Measurements from ENCODE around the gene PCDHGA7. TPM values are rescaled to one million over a fixed set of nuclear protein-coding genes. Genes with fewer than 3 reads are reported as not detected.

The PCDHGA7 gene
- total and polyA plus RNA-seq, 2 donors (not counting 3 experiments of a cell fraction or from before 2014, with no cell fraction given), result 0.84 to 1.8 TPM

- Histone ChIP-seq H4K20me1 (replicated peaks; ENCODE audit: control insufficient read depth, extremely low read depth, insufficient read depth, low read length) (no peaks in the 10 kb centered on the region), H2AFZ (ENCODE audit: low read depth, low read length) (no peak overlapping the region), H3K9me1 (replicated peaks; ENCODE audit: control insufficient read depth, extremely low read depth, insufficient read depth, low read length) (no peaks in the 10 kb centered on the region), H3K4me1 (ENCODE audit: control insufficient read depth, extremely low read depth, insufficient read depth, low read length) (peaks cover 17% of the 10 kb centered on the region), H3K4me2 (ENCODE audit: insufficient read depth, low read length) (no peak overlapping the region), H3K36me3 (ENCODE audit: control insufficient read depth in 2 of 2, extremely low read depth in 1 of 2, insufficient read depth in 2 of 2, low read length in 2 of 2) (no peaks in the 10 kb centered on the region), H3K79me2 (ENCODE audit: control insufficient read depth, insufficient read depth, low read length) (no peaks in the 10 kb centered on the region), H3K27ac (ENCODE audit: insufficient read depth, low read depth, low read length) (no peak overlapping the region), H3K9me3 (replicated peaks; ENCODE audit: control insufficient read depth, insufficient read depth, low read length) (no peaks in the 10 kb centered on the region), H3K27me3 (ENCODE audit: control insufficient read depth in 2 of 2, insufficient read depth in 2 of 2, low read length in 2 of 2) (peaks cover 15 to 20% of the 10 kb centered on the region in 2 experiments), H3K4me3 (replicated peaks in 1 of 3; ENCODE audit: insufficient read depth in 1 of 3, low read depth in 1 of 3, low read length in 3 of 3) (no peak overlapping the region), H3K9ac (replicated peaks; ENCODE audit: extremely low read depth, insufficient read depth, low read length) (no peak overlapping the region)
- ChIA-PET CTCF (interaction anchor here (1.0 to 6.8 kb wide), 3 partner anchors 13 to 77 kb away, joined by 3 to 158 read pairs (median 4); partner anchors contain the start of genes PCDHGA11 and PCDHGC3), POLR2A (no interaction called here)
- intact Hi-C loops (cut with micrococcal nuclease), result no loop called here
- FAIRE-seq (no peak), DNase-seq (ENCODE audit: low read depth, low spot score) (no peak)
- TF ChIP-seq EZH2 (IDR thresholded peaks at IDR 0.05; ENCODE audit: borderline replicate concordance, low read depth, low read length, severe bottlenecking) (no peak), POLR2AphosphoS5 (IDR thresholded peaks at IDR 0.05; ENCODE audit: insufficient read depth, low read depth, low read length) (no peak)
- dilution Hi-C loops (cut with MboI; ENCODE audit: extremely low pct_ligation_motif_present, low sequenced_read_pairs), result no loop called here
- no TSS peak for BruUV-seq (replicated peaks)
Observed at GRCh38 chr5:141434006-141434405, 51.5 kb downstream of the PCDHGA7 start.

Other genes starting within 250 kb of the PCDHGA7 start
Only the 30 nearest of the 36 such genes appear.
- gene PCDHB9, start 195.6 kb upstream of the PCDHGA7 start, total RNA-seq, result 0.16 and 0.20 TPM in 2 replicates
- 0.14 and 0.29 TPM in 2 replicates for gene PCDHB9, start 195.6 kb upstream of the PCDHGA7 start, polyA plus RNA-seq
- 0.62 and 0.81 TPM in 2 replicates for gene PCDHB10, start 190.4 kb upstream of the PCDHGA7 start, total RNA-seq
- 0.51 and 0.68 TPM in 2 replicates for gene PCDHB10, start 190.4 kb upstream of the PCDHGA7 start, polyA plus RNA-seq
- gene PCDHB11, start 183.1 kb upstream of the PCDHGA7 start, total RNA-seq, result 0.16 and 0.18 TPM in 2 replicates
- 0.11 and 0.13 TPM in 2 replicates for gene PCDHB11, start 183.1 kb upstream of the PCDHGA7 start, polyA plus RNA-seq
- gene PCDHB12, start 174.0 kb upstream of the PCDHGA7 start, total RNA-seq, result 0.18 and 0.20 TPM in 2 replicates
- 0.36 and 0.41 TPM in 2 replicates for gene PCDHB12, start 174.0 kb upstream of the PCDHGA7 start, polyA plus RNA-seq
- 0.65 and 0.77 TPM in 2 replicates for gene PCDHB13, start 168.8 kb upstream of the PCDHGA7 start, total RNA-seq
- gene PCDHB13, start 168.8 kb upstream of the PCDHGA7 start, polyA plus RNA-seq, result 0.57 and 0.64 TPM in 2 replicates
- 0.55 and 1.0 TPM in 2 replicates for gene PCDHB14, start 159.4 kb upstream of the PCDHGA7 start, total RNA-seq
- gene PCDHB14, start 159.4 kb upstream of the PCDHGA7 start, polyA plus RNA-seq, result 0.72 and 0.73 TPM in 2 replicates
- 0.55 and 0.69 TPM in 2 replicates for gene PCDHB15, start 137.3 kb upstream of the PCDHGA7 start, total RNA-seq
- 0.51 and 0.55 TPM in 2 replicates for gene PCDHB15, start 137.3 kb upstream of the PCDHGA7 start, polyA plus RNA-seq
- 0.39 and 0.46 TPM in 2 replicates for gene SLC25A2, start 78.7 kb upstream of the PCDHGA7 start, total RNA-seq
- gene SLC25A2, start 78.7 kb upstream of the PCDHGA7 start, polyA plus RNA-seq, result not detected in 2 replicates
- gene TAF7, start 62.0 kb upstream of the PCDHGA7 start, total RNA-seq, result 55.0 and 62.0 TPM in 2 replicates
- gene TAF7, start 62.0 kb upstream of the PCDHGA7 start, polyA plus RNA-seq, result 14.2 and 21.8 TPM in 2 replicates
- 0.22 and 0.30 TPM in 2 replicates for gene PCDHGA1, start 52.2 kb upstream of the PCDHGA7 start, total RNA-seq
- gene PCDHGA1, start 52.2 kb upstream of the PCDHGA7 start, polyA plus RNA-seq, result 0.44 and 0.45 TPM in 2 replicates
- 0.58 and 1.2 TPM in 2 replicates for gene PCDHGA2, start 44.0 kb upstream of the PCDHGA7 start, total RNA-seq
- gene PCDHGA2, start 44.0 kb upstream of the PCDHGA7 start, polyA plus RNA-seq, result 1.9 and 2.0 TPM in 2 replicates
- gene PCDHGA3, start 38.9 kb upstream of the PCDHGA7 start, total RNA-seq, result 1.1 and 1.2 TPM in 2 replicates
- gene PCDHGA3, start 38.9 kb upstream of the PCDHGA7 start, polyA plus RNA-seq, result 0.88 and 1.2 TPM in 2 replicates
- gene PCDHGB1, start 32.6 kb upstream of the PCDHGA7 start, total RNA-seq, result 0.58 and 0.62 TPM in 2 replicates
- gene PCDHGB1, start 32.6 kb upstream of the PCDHGA7 start, polyA plus RNA-seq, result 0.39 and 0.48 TPM in 2 replicates
- 3.0 TPM in 2 replicates for gene PCDHGA4, start 27.7 kb upstream of the PCDHGA7 start, total RNA-seq
- 2.4 and 2.6 TPM in 2 replicates for gene PCDHGA4, start 27.7 kb upstream of the PCDHGA7 start, polyA plus RNA-seq
- gene PCDHGB2, start 22.7 kb upstream of the PCDHGA7 start, total RNA-seq, result 1.9 and 2.9 TPM in 2 replicates
- 1.1 TPM in 2 replicates for gene PCDHGB2, start 22.7 kb upstream of the PCDHGA7 start, polyA plus RNA-seq
- gene PCDHGA5, start 18.6 kb upstream of the PCDHGA7 start, total RNA-seq, result 0.78 and 0.93 TPM in 2 replicates
- gene PCDHGA5, start 18.6 kb upstream of the PCDHGA7 start, polyA plus RNA-seq, result 0.36 and 0.51 TPM in 2 replicates
- 1.7 and 2.0 TPM in 2 replicates for gene PCDHGB3, start 12.5 kb upstream of the PCDHGA7 start, total RNA-seq
- 1.4 and 1.8 TPM in 2 replicates for gene PCDHGB3, start 12.5 kb upstream of the PCDHGA7 start, polyA plus RNA-seq
- 2.7 and 2.9 TPM in 2 replicates for gene PCDHGA6, start 8.9 kb upstream of the PCDHGA7 start, total RNA-seq
- 2.6 and 2.7 TPM in 2 replicates for gene PCDHGA6, start 8.9 kb upstream of the PCDHGA7 start, polyA plus RNA-seq
- gene PCDHGB4, start 5.0 kb downstream of the PCDHGA7 start, total RNA-seq, result 4.4 and 6.5 TPM in 2 replicates
- gene PCDHGB4, start 5.0 kb downstream of the PCDHGA7 start, polyA plus RNA-seq, result 6.9 and 8.1 TPM in 2 replicates
- 0.53 and 0.95 TPM in 2 replicates for gene PCDHGA8, start 9.9 kb downstream of the PCDHGA7 start, total RNA-seq
- gene PCDHGA8, start 9.9 kb downstream of the PCDHGA7 start, polyA plus RNA-seq, result 0.43 and 0.44 TPM in 2 replicates
- gene PCDHGB5, start 15.2 kb downstream of the PCDHGA7 start, total RNA-seq, result 11.4 and 14.4 TPM in 2 replicates
- gene PCDHGB5, start 15.2 kb downstream of the PCDHGA7 start, polyA plus RNA-seq, result 7.9 and 10.1 TPM in 2 replicates
- gene PCDHGA9, start 20.0 kb downstream of the PCDHGA7 start, total RNA-seq, result 3.5 and 3.9 TPM in 2 replicates
- gene PCDHGA9, start 20.0 kb downstream of the PCDHGA7 start, polyA plus RNA-seq, result 1.1 and 1.2 TPM in 2 replicates
- 4.8 and 4.9 TPM in 2 replicates for gene PCDHGB6, start 25.3 kb downstream of the PCDHGA7 start, total RNA-seq
- gene PCDHGB6, start 25.3 kb downstream of the PCDHGA7 start, polyA plus RNA-seq, result 2.2 and 2.3 TPM in 2 replicates
- 4.4 and 5.8 TPM in 2 replicates for gene PCDHGA10, start 30.2 kb downstream of the PCDHGA7 start, total RNA-seq
- gene PCDHGA10, start 30.2 kb downstream of the PCDHGA7 start, polyA plus RNA-seq, result 3.6 and 3.7 TPM in 2 replicates
- 12.6 and 13.0 TPM in 2 replicates for gene PCDHGB7, start 34.9 kb downstream of the PCDHGA7 start, total RNA-seq
- gene PCDHGB7, start 34.9 kb downstream of the PCDHGA7 start, polyA plus RNA-seq, result 6.5 and 6.9 TPM in 2 replicates
- 10.3 and 11.5 TPM in 2 replicates for gene PCDHGA11, start 38.3 kb downstream of the PCDHGA7 start, total RNA-seq
- 8.0 and 8.1 TPM in 2 replicates for gene PCDHGA11, start 38.3 kb downstream of the PCDHGA7 start, polyA plus RNA-seq
- gene PCDHGA12, start 47.8 kb downstream of the PCDHGA7 start, total RNA-seq, result 7.6 and 9.9 TPM in 2 replicates
- 3.2 and 4.2 TPM in 2 replicates for gene PCDHGA12, start 47.8 kb downstream of the PCDHGA7 start, polyA plus RNA-seq
- 25.4 and 36.1 TPM in 2 replicates for gene PCDHGC3, start 93.2 kb downstream of the PCDHGA7 start, total RNA-seq
- 9.2 and 14.9 TPM in 2 replicates for gene PCDHGC3, start 93.2 kb downstream of the PCDHGA7 start, polyA plus RNA-seq
- gene PCDHGC4, start 102.3 kb downstream of the PCDHGA7 start, total RNA-seq, result 0.90 and 2.1 TPM in 2 replicates
- 0.25 and 0.32 TPM in 2 replicates for gene PCDHGC4, start 102.3 kb downstream of the PCDHGA7 start, polyA plus RNA-seq
- 0.60 and 1.2 TPM in 2 replicates for gene PCDHGC5, start 106.3 kb downstream of the PCDHGA7 start, total RNA-seq
- gene PCDHGC5, start 106.3 kb downstream of the PCDHGA7 start, polyA plus RNA-seq, result 0.21 and 0.48 TPM in 2 replicates